Lung (tissue), 12 donors: Measurements from ENCODE around the gene SLC43A1. TPM values are rescaled to one million over a fixed set of nuclear protein-coding genes. Genes with fewer than 3 reads are reported as not detected.
A peak's percentile ranks its signal among the peaks of the same experiment; 100 is the strongest.

Source experiments
- ATAC-seq: fragments of 200-7000 bp; cut with Tn5 transposase; one replicate; pipeline ENCODE4 v1.9.1; 2020; ENCODE audit warnings: moderate number of reproducible peaks; ENCODE audit not compliant: insufficient read depth, low FRiP score
- DNase-seq, 3 donors: peaks; one replicate each; pipeline ENCODE4 v3.0.0-alpha.2; 2013 to 2017
- H3K27ac ChIP-seq, 2 donors: one replicate each; pipeline ENCODE4 v1.5.1; 2013; ENCODE audit warnings: mild to moderate bottlenecking in 2 of 2, moderate library complexity in 2 of 2, control low read depth in 1 of 2, inconsistent platforms in 1 of 2, low read depth in 1 of 2, low read length in 1 of 2
- H3K27me3 ChIP-seq, 3 donors: one replicate each; pipeline ENCODE4 v1.5.1; 2013; ENCODE audit warnings: low read length in 2 of 3; ENCODE audit not compliant: control insufficient read depth in 3 of 3, insufficient read depth in 3 of 3
- H3K36me3 ChIP-seq, 4 donors: one replicate each; pipeline ENCODE4 v1.5.1; 2013; ENCODE audit warnings: low read length in 4 of 4, mild to moderate bottlenecking in 1 of 4, moderate library complexity in 1 of 4; ENCODE audit not compliant: control insufficient read depth in 4 of 4, insufficient read depth in 4 of 4
- H3K4me1 ChIP-seq, 5 donors: one replicate each; pipeline ENCODE4 v1.5.1; 2013; ENCODE audit warnings: low read length in 5 of 5, mild to moderate bottlenecking in 2 of 5, moderate library complexity in 1 of 5; ENCODE audit not compliant: control insufficient read depth in 5 of 5, insufficient read depth in 5 of 5
- H3K4me3 ChIP-seq: one replicate; pipeline ENCODE4 v1.5.1; 2013; ENCODE audit warnings: mild to moderate bottlenecking, control low read depth, moderate library complexity
- H3K9ac ChIP-seq, 2 donors: one replicate each; pipeline ENCODE4 v1.5.1; 2013; ENCODE audit warnings: low read length in 2 of 2, control low read depth in 1 of 2; ENCODE audit not compliant: insufficient read depth in 1 of 2
- H3K9me3 ChIP-seq, 4 donors: one replicate each; pipeline ENCODE4 v1.5.1; 2013; ENCODE audit warnings: low read length in 3 of 4, mild to moderate bottlenecking in 1 of 4, moderate library complexity in 1 of 4; ENCODE audit not compliant: control insufficient read depth in 4 of 4, insufficient read depth in 3 of 4
- CTCF ChIP-seq: IDR thresholded peaks from 2 replicates; pipeline ENCODE4 v1.5.1; 2012; ENCODE audit warnings: mild to moderate bottlenecking; ENCODE audit errors: control extremely low read depth, extremely low read depth
- WGBS, 2 donors: extraction: QIAGEN DNeasy Blood & Tissue Kit; methylation state at CpG; one replicate each; pipeline ENCODE4 v1.1.7; 2013; 5-methylcytosine and 5-hydroxymethylcytosine counted together
- polyA plus RNA-seq, 2 donors: library from polyadenylated mRNA; stranded (reverse); fragments of 200-250 nt; gene quantifications; one replicate each; pipeline ENCODE4 v1.2.1, GENCODE V29; 2013
- total RNA-seq, 2 donors: library from RNA; depleted of rRNA in 1 of 2; stranded (reverse); fragments of >200 nt in 1 of 2; gene quantifications; one replicate each; pipeline ENCODE4 v1.2.1, GENCODE V29; 2014 to 2021
- donor health status: control.
- donor health status: control.
- donor health status: Bipolar disorder and iron deficiency.
- donor health status: healthy.
- donor health status: DM: yes; HTN: yes; CAD: no.

Gene SLC43A1
- total and polyA plus RNA-seq, 4 donors, result 10.3 to 18.7 (median 16.7) TPM

- no peak for TF ChIP-seq CTCF
- Histone ChIP-seq H3K27me3 (peaks cover 0 to 47% (median 23%) of the 10 kb centered on the region in 3 donors), H3K4me1 (peaks cover 0 to 28% (median 12%) of the 10 kb centered on the region in 5 donors), H3K27ac (no peak overlapping the region), H3K9ac (no peak overlapping the region), H3K4me3 (no peak overlapping the region), H3K9me3 (no peaks in the 10 kb centered on the region), H3K36me3 (no peaks in the 10 kb centered on the region)
- WGBS, 2 donors, result 81 to 84% methylated on average over 5 of the region's 5 CpGs
- DNase-seq (no peak), ATAC-seq (no peak)
These were observed 39.8 kb downstream of the SLC43A1 start for GRCh38 chr11:57475671-57476046.

- DNase-seq (peak in 1 of 3 donors; percentile 54), ATAC-seq (no peak)
- H3K9me3 ChIP-seq, result no peaks in the 10 kb centered on the region
- H3K27me3 ChIP-seq, result peaks cover 0 to 44% (median 19%) of the 10 kb centered on the region in 3 donors
- WGBS, 2 donors, result 36 to 41% methylated on average over 1 of the region's 1 CpG
- no peak for TF ChIP-seq CTCF
- no peak overlapping the region for H3K4me3 ChIP-seq
- peaks cover 0 to 28% (median 12%) of the 10 kb centered on the region in 5 donors for H3K4me1 ChIP-seq
- no peak overlapping the region for H3K9ac ChIP-seq
- no peaks in the 10 kb centered on the region for H3K36me3 ChIP-seq
- H3K27ac ChIP-seq, result no peak overlapping the region
These were observed 40.3 kb downstream of the SLC43A1 start for GRCh38 chr11:57475191-57475590.

GRCh38 chr11:57474803-57475115, 40.7 kb downstream of the SLC43A1 start:
- Histone ChIP-seq H3K36me3 (no peaks in the 10 kb centered on the region), H3K9me3 (no peaks in the 10 kb centered on the region), H3K4me1 (peaks cover 0 to 28% (median 12%) of the 10 kb centered on the region in 5 donors), H3K27ac (no peak overlapping the region), H3K9ac (no peak overlapping the region), H3K27me3 (peaks cover 0 to 40% (median 16%) of the 10 kb centered on the region in 3 donors), H3K4me3 (no peak overlapping the region)
- ATAC-seq, result no peak
- no peak for TF ChIP-seq CTCF
- no peak for DNase-seq
- 63 to 72% methylated on average over 5 of the region's 5 CpGs for WGBS, 2 donors
